ENCODE data around the gene DNM3.
A peak's percentile ranks its signal among the peaks of the same experiment; 100 is the strongest.

DNM3 gene

GRCh38 chr1:172201572-172201971 lies 360.3 kb downstream of the DNM3 start:
- DNase-seq = no peak

GRCh38 chr1:172203135-172203823 lies 362.0 kb downstream of the DNM3 start:
- DNase-seq = no peak

- DNase-seq = no peak
Observed at GRCh38 chr1:172203902-172204301, 362.6 kb downstream of the DNM3 start.

- no peak for DNase-seq
Observed at GRCh38 chr1:172206256-172206655, 365.0 kb downstream of the DNM3 start.

- no peak for DNase-seq
Observed at GRCh38 chr1:172208635-172209034, 367.3 kb downstream of the DNM3 start.

- no peak for DNase-seq
Observed at GRCh38 chr1:172211221-172211620, 369.9 kb downstream of the DNM3 start.

GRCh38 chr1:172212124-172212523 lies 370.8 kb downstream of the DNM3 start:
- no peak for DNase-seq

GRCh38 chr1:172215006-172215405 lies 373.7 kb downstream of the DNM3 start:
- no peak for DNase-seq

- peak; percentile 91 for DNase-seq
Observed at GRCh38 chr1:172219966-172220365, 378.7 kb downstream of the DNM3 start.

- peak; percentile 52 for DNase-seq
Observed at GRCh38 chr1:172220376-172220775, 379.1 kb downstream of the DNM3 start.

- no peak for DNase-seq
Observed at GRCh38 chr1:172221436-172221835, 380.1 kb downstream of the DNM3 start.

GRCh38 chr1:172224871-172225270 lies 383.6 kb downstream of the DNM3 start:
- DNase-seq = no peak

- DNase-seq = no peak
Observed at GRCh38 chr1:172229942-172230341, 388.6 kb downstream of the DNM3 start.

- DNase-seq = no peak
Observed at GRCh38 chr1:172230526-172230925, 389.2 kb downstream of the DNM3 start.

- no peak for DNase-seq
Observed at GRCh38 chr1:172236958-172237357, 395.7 kb downstream of the DNM3 start.

GRCh38 chr1:172238158-172238557 lies 396.9 kb downstream of the DNM3 start:
- no peak for DNase-seq

GRCh38 chr1:172238965-172239364 lies 397.7 kb downstream of the DNM3 start:
- no peak for DNase-seq

- DNase-seq = no peak
Observed at GRCh38 chr1:172239901-172240300, 398.6 kb downstream of the DNM3 start.

- DNase-seq = no peak
Observed at GRCh38 chr1:172241540-172241939, 400.2 kb downstream of the DNM3 start.

- no peak for DNase-seq
Observed at GRCh38 chr1:172244865-172245264, 403.6 kb downstream of the DNM3 start.

- DNase-seq = no peak
Observed at GRCh38 chr1:172245788-172246187, 404.5 kb downstream of the DNM3 start.

- no peak for DNase-seq
Observed at GRCh38 chr1:172246521-172247390, 405.5 kb downstream of the DNM3 start.

GRCh38 chr1:172251486-172251885 lies 410.2 kb downstream of the DNM3 start:
- DNase-seq = no peak

GRCh38 chr1:172252321-172252720 lies 411.0 kb downstream of the DNM3 start:
- DNase-seq = no peak

All from SHP77 treated with DMSO at 0.1 percent for 48 hours (cell line).